A549 treated with DMSO at 1 μM for 4 hours (cell line): ENCODE measurements around the gene CACNG6. TPM values are rescaled to one million over a fixed set of nuclear protein-coding genes. Genes with fewer than 3 reads are reported as not detected.

Experiments used
- total RNA-seq: library from RNA; stranded (reverse); fragments of 200-300 nt; extraction: Qiagen RNA extraction; gene quantifications from 5 replicates; pipeline ENCODE4 v1.2.3, GENCODE V29; 2022; ENCODE audit warnings: low read depth

CACNG6 gene
- total RNA-seq = 10.7 to 12.6 TPM (median 11.2 TPM) in 5 replicates

GRCh38 chr19:53991224-53992113, at the start of gene CACNG6:
Gene CACNG6 (plus strand): TSS chr19:53991637. CDS start chr19:53992878, 1,241 bp downstream.

GRCh38 chr19:53962887-53963431, 28.5 kb upstream of the CACNG6 start, which contains the start of gene CACNG8:
Gene CACNG8 (plus strand): TSS chr19:53962937.

Other genes starting within 250 kb of the CACNG6 start
- 0.02 TPM in 1 of 5 replicates, not detected in the others for gene NLRP12, start 167.3 kb upstream of the CACNG6 start, total RNA-seq
- gene MYADM, start 123.8 kb upstream of the CACNG6 start, total RNA-seq = 273 to 344 TPM (median 296 TPM) in 5 replicates
- gene PRKCG, start 109.4 kb upstream of the CACNG6 start, total RNA-seq = 4.4 to 6.6 TPM (median 6.0 TPM) in 5 replicates
- 7.6 to 11.6 TPM (median 9.0 TPM) in 5 replicates for gene CACNG7, start 82.4 kb upstream of the CACNG6 start, total RNA-seq
- 1.2 to 1.7 TPM (median 1.6 TPM) in 5 replicates for gene CACNG8, start 28.7 kb upstream of the CACNG6 start, total RNA-seq
- gene VSTM1, start 72.3 kb downstream of the CACNG6 start, total RNA-seq = 0.48 to 1.0 TPM (median 0.62 TPM) in 5 replicates
- not detected in 5 replicates for gene TARM1, start 89.7 kb downstream of the CACNG6 start, total RNA-seq
- gene OSCAR, start 109.2 kb downstream of the CACNG6 start, total RNA-seq = 0.25 to 0.47 TPM (median 0.42 TPM) in 4 of 5 replicates, not detected in the other
- gene NDUFA3, start 111.2 kb downstream of the CACNG6 start, total RNA-seq = 201 to 236 TPM (median 209 TPM) in 5 replicates
- 21.0 to 32.2 TPM (median 23.7 TPM) in 5 replicates for gene TFPT, start 124.0 kb downstream of the CACNG6 start, total RNA-seq
- gene PRPF31, start 124.1 kb downstream of the CACNG6 start, total RNA-seq = 109 to 123 TPM (median 115 TPM) in 5 replicates
- gene CNOT3, start 146.1 kb downstream of the CACNG6 start, total RNA-seq = 58.2 to 75.0 TPM (median 66.9 TPM) in 5 replicates
- gene LENG1, start 168.1 kb downstream of the CACNG6 start, total RNA-seq = 8.2 to 9.7 TPM (median 8.5 TPM) in 5 replicates
- 0.99 to 1.2 TPM (median 1.1 TPM) in 5 replicates for gene TMC4, start 181.5 kb downstream of the CACNG6 start, total RNA-seq
- 125 to 191 TPM (median 159 TPM) in 5 replicates for gene MBOAT7, start 197.9 kb downstream of the CACNG6 start, total RNA-seq
- 84.4 to 129 TPM (median 119 TPM) in 5 replicates for gene TSEN34, start 199.7 kb downstream of the CACNG6 start, total RNA-seq
- 2,084 to 2,876 TPM (median 2,101 TPM) in 5 replicates for gene RPS9, start 209.2 kb downstream of the CACNG6 start, total RNA-seq
- 0.04 to 0.17 TPM (median 0.11 TPM) in 3 of 5 replicates, not detected in the others for gene LILRB3, start 231.4 kb downstream of the CACNG6 start, total RNA-seq